ENCODE results near the gene EMILIN3.

Gene EMILIN3

GRCh38 chr20:41344938-41345728, 21.5 kb downstream of the EMILIN3 start:
- DNase-seq (ENCODE audit: low read depth) = no peak

GRCh38 chr20:41344477-41344876, 22.1 kb downstream of the EMILIN3 start:
- DNase-seq (ENCODE audit: low read depth) = no peak

GRCh38 chr20:41342474-41343464, 23.8 kb downstream of the EMILIN3 start:
- no peak for DNase-seq (ENCODE audit: low read depth)

- peak; percentile 72 for DNase-seq (ENCODE audit: low read depth)
Measured at GRCh38 chr20:41340327-41341055, 26.1 kb downstream of the EMILIN3 start, which contains the start of gene LPIN3. TSS of gene LPIN3 (plus strand) at chr20:41340821. CDS start at chr20:41345804, 4,983 bp downstream.

GRCh38 chr20:41339957-41340326, 26.7 kb downstream of the EMILIN3 start:
- no peak for DNase-seq (ENCODE audit: low read depth)

- no peak for DNase-seq (ENCODE audit: low read depth)
Measured at GRCh38 chr20:41336711-41337492, 29.7 kb downstream of the EMILIN3 start.

GRCh38 chr20:41335591-41335990, 31.0 kb downstream of the EMILIN3 start:
- DNase-seq (ENCODE audit: low read depth) = no peak

- DNase-seq (ENCODE audit: low read depth) = no peak
Measured at GRCh38 chr20:41334443-41335421, 31.9 kb downstream of the EMILIN3 start.

- DNase-seq (ENCODE audit: low read depth) = no peak
Measured at GRCh38 chr20:41334036-41334435, 32.6 kb downstream of the EMILIN3 start.

- no peak for DNase-seq (ENCODE audit: low read depth)
Measured at GRCh38 chr20:41331731-41332130, 34.9 kb downstream of the EMILIN3 start.

- DNase-seq (ENCODE audit: low read depth) = no peak
Measured at GRCh38 chr20:41330941-41331340, 35.7 kb downstream of the EMILIN3 start.

GRCh38 chr20:41330343-41330720, 36.3 kb downstream of the EMILIN3 start:
- DNase-seq (ENCODE audit: low read depth) = no peak

GRCh38 chr20:41329435-41330342, 36.9 kb downstream of the EMILIN3 start:
- DNase-seq (ENCODE audit: low read depth) = peak; percentile 99

GRCh38 chr20:41327178-41327577, 39.4 kb downstream of the EMILIN3 start:
- no peak for DNase-seq (ENCODE audit: low read depth)

GRCh38 chr20:41320976-41321375, 45.6 kb downstream of the EMILIN3 start:
- no peak for DNase-seq (ENCODE audit: low read depth)

- DNase-seq (ENCODE audit: low read depth) = no peak
Measured at GRCh38 chr20:41320441-41320840, 46.2 kb downstream of the EMILIN3 start.

- no peak for DNase-seq (ENCODE audit: low read depth)
Measured at GRCh38 chr20:41318271-41318649, 48.4 kb downstream of the EMILIN3 start.

GRCh38 chr20:41317546-41318270, 48.9 kb downstream of the EMILIN3 start, which contains the start of gene ZHX3:
TSS of gene ZHX3 (minus strand) at chr20:41317731. CDS start at chr20:41204916, 112,815 bp downstream.
- no peak for DNase-seq (ENCODE audit: low read depth)
